ENCODE results near the gene CTAGE1.
"Not testable (repeated sequence)": the region's sequence is repeated elsewhere in the genome, so short reads cannot be mapped to it uniquely, and the experiment has no call there.

Gene CTAGE1

DNA sequence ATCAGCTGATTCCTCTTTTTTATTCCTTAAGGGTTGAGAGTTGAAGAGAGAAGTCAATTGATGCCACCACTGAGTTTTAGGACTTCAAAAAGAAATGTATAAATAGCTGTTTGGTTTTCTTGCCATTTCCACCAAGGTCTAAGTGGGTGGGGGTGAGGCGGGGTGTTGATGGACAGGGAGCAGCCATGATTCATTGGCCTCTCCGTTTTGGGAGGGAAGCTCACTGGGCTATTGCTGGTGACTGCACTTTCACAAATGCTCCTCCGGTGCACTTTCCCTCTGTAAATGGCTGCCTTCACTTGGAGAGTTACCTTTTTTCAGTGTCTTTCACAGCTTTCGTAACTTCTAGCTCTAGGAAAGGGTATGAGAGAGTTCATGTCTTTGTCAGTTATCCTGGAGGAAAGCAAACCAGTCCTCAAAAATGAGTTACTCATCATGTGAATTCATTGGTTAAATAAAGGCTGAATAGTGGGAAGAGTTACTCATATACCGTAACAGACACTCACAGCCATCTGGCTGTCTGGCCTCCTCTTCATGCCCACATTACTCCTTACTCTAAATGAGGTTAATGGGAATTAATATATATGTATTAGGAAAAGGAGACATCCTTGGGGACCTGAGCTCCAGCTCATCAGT, 17.4 kb upstream of the CTAGE1 start:
- no peak for DNase-seq (ENCODE audit: low read depth)

DNA sequence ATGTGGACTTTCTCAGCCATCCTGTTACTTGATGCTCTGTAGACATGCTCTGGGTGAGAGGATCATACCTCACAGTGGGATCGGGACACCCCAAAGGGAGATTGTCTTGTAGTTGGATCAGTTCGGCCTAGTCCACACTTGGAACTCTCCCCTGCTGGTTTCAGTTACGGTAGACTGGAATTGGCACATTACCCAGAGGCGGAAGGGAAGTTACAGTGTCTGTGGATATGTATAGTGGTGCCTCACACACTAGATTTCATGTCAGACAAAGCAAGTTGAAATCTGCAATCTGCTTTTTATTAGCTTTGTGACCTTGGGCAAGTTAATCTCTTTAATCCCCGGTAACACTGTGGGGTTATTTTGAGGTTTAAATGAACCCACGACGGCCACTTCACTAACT, 16.2 kb upstream of the CTAGE1 start:
- DNase-seq (ENCODE audit: low read depth), result no peak

DNA sequence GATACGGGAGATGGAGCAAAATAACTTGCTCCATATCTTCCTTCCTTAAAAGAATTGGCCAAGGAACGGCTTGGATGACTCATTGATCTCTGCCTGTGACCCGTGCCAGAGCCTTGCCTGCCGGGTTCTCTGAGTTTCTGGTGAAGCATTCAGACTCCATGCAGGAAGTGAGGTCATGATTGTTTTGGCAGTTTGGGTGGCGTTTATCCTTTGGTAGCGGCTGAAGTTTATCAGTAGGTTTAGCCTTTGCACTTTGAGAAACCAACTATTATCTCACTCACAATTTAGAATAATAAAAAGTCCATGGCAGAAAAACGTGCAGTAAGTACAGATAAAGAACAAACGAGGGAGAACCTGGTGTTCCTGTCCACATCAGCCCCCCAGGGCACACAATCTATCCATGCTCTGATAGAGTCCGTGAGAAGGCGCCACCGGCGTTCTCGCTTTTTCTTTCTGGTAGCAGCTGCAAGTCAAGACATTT, 15.0 kb upstream of the CTAGE1 start:
- peak; percentile 65 for DNase-seq (ENCODE audit: low read depth)

DNA sequence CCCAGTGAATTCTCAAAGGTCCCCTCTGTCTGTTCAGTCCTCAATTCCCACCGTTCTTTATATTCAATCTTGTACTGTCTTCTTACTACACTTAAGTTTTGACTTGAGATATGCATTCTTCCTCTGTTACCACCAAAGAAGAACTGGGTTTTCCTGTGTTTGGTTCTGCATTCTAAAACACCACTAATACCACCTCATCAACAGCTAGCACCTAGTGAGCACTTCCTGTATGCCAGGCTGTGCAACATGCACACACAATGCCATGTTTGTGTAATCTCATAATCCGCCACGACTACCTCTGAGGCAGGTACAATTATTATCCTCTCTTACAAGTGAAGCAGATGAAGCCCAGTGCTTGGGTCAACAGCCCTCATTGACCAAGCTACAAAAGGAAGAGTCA, 11.8 kb upstream of the CTAGE1 start:
- no peak for DNase-seq (ENCODE audit: low read depth)

DNA sequence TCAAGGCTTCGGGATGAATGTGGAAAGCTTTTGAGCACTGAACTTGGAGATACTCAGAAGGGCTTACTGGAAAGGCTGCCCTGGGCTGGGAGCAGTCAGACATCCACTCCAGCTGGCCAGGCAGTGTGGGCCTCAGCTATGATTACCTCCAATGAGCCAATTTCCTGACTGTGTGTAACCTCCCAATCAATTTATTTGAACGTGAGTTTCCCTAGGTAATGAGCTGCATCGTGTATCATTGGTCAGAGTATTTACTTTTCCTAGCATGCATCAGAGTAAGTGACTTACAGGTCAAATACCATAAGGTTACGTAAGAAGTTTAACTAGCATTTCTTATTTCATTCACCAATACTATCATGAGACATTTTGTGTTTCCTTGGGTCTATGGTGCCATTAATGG, 11.0 kb upstream of the CTAGE1 start:
- DNase-seq (ENCODE audit: low read depth), result no peak

DNA sequence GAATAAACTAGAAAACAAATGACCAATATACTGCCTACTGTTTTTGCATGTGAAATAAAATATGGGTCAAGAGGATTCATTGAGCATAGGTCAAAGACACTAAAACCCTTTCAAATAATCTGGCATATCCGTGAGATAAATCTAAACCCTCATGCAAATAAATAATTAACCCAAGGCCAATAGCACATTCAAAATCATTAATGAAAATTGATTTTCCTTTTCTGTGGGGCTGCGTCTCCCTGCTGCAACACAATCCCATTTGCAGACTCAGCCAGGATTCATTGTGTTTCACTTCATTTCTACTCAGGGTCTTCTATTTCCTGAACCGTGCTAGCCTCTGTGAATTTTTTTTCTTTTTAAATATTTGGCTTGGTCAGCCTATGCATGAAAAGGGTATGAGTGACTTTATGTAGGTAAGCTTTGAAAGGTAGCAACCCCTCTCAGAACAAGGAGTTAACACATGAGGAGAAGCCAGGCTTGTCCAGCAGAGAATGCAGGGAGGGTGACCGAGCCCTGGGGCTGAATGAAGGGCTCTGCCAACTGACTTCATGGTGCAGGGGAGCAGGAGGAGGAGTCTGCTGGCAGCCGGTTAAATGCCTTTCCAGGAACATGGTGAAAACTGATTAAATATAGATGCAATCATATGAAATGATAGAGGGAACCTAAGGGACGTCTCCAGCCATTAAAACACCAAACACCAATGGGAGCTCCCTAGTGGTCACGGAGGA, 10.3 kb upstream of the CTAGE1 start:
- no peak for DNase-seq (ENCODE audit: low read depth)

DNA sequence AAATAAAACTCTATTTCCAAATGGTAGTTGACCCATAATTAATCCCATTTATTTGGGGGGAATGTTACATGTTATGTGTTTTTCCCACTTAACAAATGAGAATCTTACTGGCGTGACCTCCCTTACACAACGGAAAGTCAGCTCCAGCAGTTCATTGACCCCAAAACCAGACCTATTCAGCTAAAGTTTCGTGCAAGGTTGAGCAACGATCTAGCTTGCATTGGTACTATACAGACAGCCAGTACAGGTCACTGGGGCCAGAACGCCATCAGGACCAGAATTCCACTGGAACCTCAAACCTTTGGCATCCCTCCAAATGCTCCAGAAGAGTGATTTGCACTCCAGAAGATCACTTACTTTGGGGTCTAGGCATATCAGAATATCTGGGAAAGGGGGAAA, 6.8 kb upstream of the CTAGE1 start:
- DNase-seq (ENCODE audit: low read depth), result no peak

DNA sequence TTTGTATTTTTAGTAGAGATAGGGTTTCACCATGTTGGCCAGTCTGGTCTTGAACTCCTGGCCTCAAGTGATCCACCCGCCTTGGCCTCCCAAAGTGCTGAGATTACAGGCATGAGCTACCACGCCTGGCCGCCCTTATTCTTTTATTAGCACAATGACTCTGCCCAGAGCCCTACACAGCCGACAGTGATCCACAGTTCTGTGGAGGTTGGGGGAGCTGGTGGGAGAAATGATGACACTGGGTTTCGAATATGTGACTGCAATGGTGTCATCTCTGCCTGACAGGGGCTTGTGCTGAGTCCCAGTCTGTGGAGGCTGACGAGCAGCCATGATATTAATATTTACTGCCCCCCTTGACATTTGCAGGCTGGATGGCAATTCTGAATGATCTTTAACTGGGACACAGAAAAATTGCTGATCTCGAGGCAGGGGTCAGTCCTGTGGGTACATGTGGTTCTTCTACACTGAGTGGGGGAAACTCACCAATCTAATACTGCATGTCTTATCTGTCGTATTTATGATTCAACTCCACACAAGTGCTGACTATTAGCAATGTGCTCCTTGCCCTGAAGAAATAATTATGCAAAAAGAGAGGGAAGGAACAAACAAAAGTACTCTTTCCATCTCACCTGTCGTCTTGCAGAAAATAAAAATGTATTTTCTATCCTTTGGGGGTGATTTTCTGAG, 6.3 kb upstream of the CTAGE1 start:
- DNase-seq (ENCODE audit: low read depth), result no peak

DNA sequence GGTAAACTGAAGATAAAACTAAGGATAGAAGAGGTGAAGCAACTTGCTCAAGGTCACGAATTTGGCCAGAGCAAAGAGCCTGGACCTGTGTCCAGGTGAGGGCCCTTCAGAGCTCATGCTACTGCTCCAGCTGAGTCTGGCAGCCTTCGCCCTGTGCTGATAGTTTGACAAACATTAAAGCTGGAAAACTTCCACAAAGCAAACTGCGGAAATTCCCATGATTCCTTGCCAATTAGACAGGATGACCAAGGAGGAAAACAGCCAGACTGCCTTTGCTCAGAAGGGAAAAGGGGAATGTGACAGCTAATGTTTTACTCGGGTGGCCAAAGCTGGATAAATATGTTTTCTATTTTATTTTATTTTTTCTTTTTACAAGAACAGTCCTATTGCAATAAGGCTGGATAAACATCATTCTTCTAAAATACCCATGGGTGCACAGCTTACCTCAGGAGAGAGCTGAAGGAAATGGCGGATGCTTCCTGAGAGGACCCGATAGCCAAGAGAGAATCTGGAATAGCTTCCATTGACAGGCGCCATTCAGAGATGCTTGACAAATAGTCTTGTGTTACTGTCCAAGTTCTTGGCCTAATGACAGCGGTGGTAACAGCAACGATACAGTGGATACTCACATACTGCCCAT, 5.3 kb upstream of the CTAGE1 start:
- DNase-seq (ENCODE audit: low read depth), result peak; percentile 51

DNA sequence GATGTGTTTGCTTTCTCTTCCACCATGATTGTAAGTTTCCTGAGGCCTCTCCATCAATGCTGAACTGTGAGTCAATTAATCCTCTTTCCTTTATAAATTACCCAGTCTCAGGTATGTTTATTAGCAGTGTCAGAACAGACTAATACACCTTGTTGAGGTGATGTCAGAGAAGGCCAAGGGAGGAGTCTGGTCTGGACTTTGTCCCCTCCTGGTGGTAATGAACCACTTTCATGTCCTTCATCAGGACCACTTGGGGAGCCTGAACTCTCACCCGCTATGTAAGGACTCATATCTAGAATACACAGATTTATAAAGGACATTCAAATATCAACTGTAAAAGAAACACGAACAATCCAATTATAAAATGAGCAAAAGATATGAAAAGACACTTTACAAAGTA, 2.9 kb upstream of the CTAGE1 start:
- DNase-seq (ENCODE audit: low read depth), result no peak

DNA sequence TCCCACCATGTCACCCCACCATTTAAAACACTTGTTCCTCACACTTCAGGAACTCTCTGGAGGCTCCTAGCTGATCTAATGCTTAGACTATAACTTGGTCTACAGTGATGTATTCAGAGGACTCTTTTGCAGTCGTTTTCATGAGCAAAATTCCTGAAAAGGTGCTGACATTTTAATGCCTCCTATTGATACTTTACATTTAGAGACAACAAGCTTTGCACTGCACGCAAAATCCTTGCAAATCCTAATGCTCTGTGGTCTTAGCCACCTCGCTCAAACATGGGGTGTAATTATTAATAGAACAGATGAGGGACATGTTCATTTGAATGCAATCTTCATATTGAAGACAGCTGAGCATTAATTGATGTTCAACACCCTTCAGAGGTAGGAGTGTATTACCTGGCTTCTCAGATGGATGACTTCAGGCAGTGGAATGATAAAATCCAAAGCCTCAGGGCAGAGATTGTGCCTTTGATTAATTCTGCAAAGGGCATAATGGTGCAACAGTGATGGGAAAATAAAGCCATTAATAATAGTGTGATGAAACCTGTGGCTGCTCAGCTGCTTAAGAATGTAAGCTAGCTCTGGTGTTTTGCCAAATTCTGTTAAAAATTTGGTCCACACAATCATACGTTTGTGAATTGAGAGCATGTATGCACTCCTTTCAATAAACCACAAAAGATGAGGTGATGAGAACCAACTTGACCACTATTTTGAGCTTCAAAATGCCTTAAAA, 5.4 kb downstream of the CTAGE1 start:
- DNase-seq (ENCODE audit: low read depth), result no peak

DNA sequence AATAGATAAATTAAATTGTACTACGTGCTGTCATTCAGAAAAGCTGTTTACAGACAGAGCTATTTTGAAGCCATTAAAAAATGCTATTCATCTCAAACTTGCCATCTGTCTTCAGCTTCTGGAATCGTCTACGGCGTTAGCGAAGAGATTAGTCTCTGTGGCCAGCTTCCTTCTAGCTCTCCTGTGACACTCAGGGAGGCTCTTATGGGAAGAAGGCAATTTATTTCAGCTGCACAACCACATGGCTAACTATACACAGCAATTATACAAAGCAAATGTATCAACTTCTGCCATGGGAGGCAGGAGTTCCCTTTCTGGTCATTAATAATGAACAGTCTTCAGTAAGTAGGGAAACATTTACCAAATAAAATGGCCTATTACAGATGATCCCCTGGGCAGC, 6.3 kb downstream of the CTAGE1 start:
- DNase-seq (ENCODE audit: low read depth), result no peak

DNA sequence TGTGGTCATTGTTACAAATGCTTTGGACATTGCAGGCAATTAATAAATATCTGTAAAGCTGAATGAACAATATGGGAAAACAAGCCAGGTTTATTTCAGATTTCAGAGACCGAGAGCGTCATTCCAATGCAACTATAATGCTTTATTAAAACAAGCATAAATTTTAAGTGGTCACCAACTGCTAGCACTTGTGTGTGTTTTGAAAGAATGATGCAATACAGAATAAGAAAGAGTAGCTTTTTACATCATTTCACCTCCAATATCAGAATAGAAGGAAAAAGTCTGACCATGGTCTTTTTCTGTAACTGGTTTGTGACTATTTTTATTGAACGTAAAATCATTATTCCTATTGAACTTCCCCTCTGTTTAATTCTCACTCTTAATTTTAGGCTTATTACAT, 7.6 kb downstream of the CTAGE1 start:
- DNase-seq (ENCODE audit: low read depth), result no peak

DNA sequence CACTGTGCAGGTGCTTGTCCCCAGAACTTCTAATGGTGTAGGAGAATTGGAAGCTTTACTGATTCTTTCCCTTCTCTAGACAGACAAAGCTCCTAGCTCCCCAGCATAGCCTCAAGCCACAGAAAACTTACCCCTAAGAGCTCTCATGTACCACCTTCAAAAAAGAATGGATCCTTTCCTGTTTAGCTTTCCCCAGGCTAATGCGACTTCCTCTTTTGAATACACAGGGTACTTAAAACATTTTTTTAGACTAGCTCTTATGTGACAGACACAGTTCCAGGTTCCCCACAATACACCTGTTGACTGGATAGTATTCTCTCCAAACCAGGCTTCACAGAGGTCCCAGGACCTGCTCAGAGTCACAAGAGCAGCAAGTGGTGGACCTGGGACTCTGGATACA, 8.3 kb downstream of the CTAGE1 start:
- no peak for DNase-seq (ENCODE audit: low read depth)

DNA sequence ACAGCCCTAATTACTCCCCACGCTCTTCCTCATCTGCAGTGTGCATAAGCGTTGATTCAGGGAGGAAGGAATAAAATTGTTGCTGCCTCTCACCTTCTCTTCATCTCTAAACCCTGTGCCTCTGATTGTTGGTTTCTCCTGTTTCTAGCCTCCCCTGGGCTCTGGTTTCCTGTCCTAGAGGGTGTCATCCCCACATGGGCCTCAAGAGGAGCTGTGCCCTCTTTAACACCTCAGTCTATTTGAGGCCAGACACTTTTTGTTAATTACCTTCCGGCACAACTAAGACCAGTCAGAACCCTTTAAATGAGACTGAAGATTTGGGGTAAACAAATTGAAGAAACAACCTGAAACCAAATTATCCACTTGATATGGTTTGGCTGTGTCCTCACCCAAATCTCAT, 9.7 kb downstream of the CTAGE1 start:
- no peak for DNase-seq (ENCODE audit: low read depth)

DNA sequence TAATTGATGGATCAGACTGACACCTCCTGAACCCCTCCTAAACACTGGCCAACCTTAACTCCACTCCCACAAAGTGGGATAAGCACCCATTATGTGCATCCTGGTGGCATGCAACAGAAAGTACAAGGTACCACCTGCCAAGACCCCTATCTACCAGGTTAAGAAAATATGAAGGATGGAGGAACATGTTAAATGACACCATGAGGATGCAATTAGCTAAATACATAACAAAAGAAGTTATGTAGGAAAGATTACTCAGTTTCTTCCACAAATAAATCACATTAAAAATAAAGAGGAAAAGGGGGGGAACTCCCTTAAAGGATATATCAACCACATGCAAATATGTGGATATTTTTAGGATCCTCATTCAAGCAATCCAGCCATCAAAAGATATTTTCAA, 12.6 kb downstream of the CTAGE1 start:
- DNase-seq (ENCODE audit: low read depth), result no peak

DNA sequence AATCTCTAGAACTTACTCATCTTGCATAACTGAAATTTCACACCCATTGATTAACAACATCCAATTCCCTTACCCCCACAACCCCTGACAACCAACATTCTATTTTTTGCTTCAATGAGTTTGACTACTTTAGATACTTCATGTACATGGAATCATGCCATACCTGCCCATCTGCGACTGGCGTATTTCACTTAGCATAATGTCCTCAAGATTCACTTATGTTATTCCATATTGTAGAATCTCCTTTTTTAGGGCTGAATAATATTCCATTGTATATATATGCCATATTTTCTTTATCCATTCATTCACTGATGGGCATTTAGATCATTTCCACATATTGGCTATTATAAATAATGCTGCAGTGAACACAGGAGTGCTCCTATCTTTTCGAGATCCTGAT, 13.8 kb downstream of the CTAGE1 start:
- no peak for DNase-seq (ENCODE audit: low read depth)

DNA sequence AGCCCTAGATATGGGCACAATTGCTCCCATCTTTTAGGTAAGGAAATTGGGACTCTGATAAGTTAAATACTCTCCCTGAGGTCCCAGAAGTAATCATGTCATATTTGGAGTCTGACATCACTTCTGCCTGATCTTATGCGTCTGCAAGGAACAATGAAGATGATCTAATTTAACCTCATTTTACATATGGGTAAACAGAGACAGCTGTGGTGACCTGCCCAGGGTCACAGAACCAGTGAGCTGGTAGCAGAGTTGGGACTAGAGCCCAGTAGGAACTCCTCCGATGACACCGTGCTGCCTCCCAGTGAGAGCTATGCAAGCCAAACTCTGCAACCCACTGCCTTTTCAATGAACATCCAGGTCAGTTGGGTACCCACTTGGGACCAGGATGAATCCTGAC, 17.8 kb downstream of the CTAGE1 start:
- DNase-seq (ENCODE audit: low read depth), result no peak

DNA sequence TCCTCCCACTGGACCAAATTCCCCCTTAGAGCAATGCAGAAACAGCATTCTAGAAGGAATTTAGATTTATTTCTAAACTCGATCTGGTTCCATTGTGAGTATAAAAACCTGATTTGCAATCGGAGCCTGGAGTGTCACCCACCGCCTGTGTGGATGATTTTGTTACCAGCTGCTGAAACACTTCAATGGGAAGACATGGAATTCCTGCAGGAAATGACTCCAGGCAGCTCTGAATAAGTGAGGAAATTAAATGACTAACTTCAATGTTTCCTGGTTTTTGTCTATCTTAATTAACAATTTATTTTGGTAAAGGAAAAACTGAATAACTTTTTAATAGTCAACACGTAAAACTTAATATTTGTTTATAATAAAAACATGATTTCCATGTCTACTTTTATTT, 19.3 kb downstream of the CTAGE1 start:
- no peak for DNase-seq (ENCODE audit: low read depth)

DNA sequence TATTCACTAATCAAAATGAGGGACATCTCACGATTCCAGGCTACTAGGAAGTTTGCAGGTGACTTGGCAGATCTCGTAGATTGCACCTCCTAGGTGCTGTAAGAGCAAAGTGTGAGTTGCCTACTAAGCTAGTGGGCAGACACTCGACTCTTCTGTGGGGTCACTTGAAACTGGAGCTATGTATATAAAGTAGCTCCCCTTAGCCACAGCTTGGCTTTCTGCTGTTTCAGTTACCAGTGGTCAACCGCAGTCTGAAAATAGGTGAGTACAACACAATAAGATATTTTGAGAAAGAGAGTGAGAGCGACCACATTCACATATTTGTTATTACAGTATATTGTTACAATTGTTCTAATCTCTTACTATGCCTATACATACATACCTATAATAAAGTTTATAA, 23.3 kb downstream of the CTAGE1 start:
- DNase-seq (ENCODE audit: low read depth), result no peak

DNA sequence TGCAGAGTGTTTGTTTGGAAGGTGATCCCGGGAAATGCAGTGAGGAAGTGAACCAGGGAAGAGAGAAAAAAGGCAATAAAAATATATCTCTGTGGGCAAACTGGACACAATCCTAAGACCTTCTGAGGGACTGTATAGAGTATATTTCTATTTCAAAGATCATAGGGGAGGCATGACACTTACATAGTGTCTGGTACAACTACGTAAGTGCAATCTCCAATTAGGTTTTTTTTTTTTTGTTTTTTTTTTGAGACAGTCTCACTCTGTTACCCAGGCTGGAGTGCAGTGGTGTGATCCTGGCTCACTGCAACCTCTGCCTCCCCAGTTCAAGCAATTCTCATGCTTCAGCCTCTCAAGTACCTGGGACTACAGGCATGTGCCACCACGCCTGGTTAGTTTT, 24.6 kb downstream of the CTAGE1 start:
- not testable (repeated sequence) for DNase-seq (ENCODE audit: low read depth)
